Measurements from ENCODE around the gene TGFBR3.

DNA sequence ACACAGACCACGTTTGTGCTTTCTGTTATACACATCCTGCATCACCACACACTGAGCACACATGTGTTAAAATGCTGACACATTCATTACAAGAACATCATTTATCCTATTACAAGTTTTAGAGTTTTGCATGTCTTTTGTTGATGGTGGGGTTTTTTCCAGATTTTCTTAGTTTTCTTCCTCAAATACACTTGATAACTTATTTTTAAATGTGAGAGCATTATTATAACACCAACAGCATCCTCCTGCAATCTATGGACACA lies 67.3 kb downstream of the TGFBR3 start:
- TF ChIP-seq, protein P1, sequence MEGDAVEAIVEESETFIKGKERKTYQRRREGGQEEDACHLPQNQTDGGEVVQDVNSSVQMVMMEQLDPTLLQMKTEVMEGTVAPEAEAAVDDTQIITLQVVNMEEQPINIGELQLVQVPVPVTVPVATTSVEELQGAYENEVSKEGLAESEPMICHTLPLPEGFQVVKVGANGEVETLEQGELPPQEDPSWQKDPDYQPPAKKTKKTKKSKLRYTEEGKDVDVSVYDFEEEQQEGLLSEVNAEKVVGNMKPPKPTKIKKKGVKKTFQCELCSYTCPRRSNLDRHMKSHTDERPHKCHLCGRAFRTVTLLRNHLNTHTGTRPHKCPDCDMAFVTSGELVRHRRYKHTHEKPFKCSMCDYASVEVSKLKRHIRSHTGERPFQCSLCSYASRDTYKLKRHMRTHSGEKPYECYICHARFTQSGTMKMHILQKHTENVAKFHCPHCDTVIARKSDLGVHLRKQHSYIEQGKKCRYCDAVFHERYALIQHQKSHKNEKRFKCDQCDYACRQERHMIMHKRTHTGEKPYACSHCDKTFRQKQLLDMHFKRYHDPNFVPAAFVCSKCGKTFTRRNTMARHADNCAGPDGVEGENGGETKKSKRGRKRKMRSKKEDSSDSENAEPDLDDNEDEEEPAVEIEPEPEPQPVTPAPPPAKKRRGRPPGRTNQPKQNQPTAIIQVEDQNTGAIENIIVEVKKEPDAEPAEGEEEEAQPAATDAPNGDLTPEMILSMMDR (IDR thresholded peaks at IDR 0.05; ENCODE audit: control extremely low read depth in 1 of 3, insufficient read depth in 1 of 3, low read depth in 1 of 3, low read length in 3 of 3) = no peak
- TF ChIP-seq SUZ12 (IDR thresholded peaks at IDR 0.05; ENCODE audit: low read length) (no peak), POLR2AphosphoS5 (IDR thresholded peaks at IDR 0.05; ENCODE audit: low read depth, low read length) (no peak), CREB1 (IDR thresholded peaks at IDR 0.05) (no peak), JUN (IDR thresholded peaks at IDR 0.05; ENCODE audit: low read depth, low read length) (no peak), RFX5 (IDR thresholded peaks at IDR 0.05; ENCODE audit: borderline replicate concordance, low read depth, low read length) (no peak), CEBPB (IDR thresholded peaks at IDR 0.05; ENCODE audit: low read depth, low read length) (no peak), POLR2A (IDR thresholded peaks at IDR 0.05; ENCODE audit: control extremely low read depth in 1 of 2, low read depth in 2 of 2, low read length in 2 of 2) (no peak), RNF2 (IDR thresholded peaks at IDR 0.05; ENCODE audit: borderline replicate concordance, low read depth, low read length, missing control alignments, poor library complexity, severe bottlenecking) (no peak)
- TF ChIP-seq, protein P2, sequence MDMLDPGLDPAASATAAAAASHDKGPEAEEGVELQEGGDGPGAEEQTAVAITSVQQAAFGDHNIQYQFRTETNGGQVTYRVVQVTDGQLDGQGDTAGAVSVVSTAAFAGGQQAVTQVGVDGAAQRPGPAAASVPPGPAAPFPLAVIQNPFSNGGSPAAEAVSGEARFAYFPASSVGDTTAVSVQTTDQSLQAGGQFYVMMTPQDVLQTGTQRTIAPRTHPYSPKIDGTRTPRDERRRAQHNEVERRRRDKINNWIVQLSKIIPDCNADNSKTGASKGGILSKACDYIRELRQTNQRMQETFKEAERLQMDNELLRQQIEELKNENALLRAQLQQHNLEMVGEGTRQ (IDR thresholded peaks at IDR 0.05; ENCODE audit: low read length) = no peak

Data from H1 (cell line).